ENCODE data around the gene PRKCH. TPM values are rescaled to one million over a fixed set of nuclear protein-coding genes. Genes with fewer than 3 reads are reported as not detected.

PRKCH gene
- polyA plus RNA-seq, 2 of the 4 experiments (the other 2 are of a cell fraction) = 10.0 to 10.2 TPM

DNA sequence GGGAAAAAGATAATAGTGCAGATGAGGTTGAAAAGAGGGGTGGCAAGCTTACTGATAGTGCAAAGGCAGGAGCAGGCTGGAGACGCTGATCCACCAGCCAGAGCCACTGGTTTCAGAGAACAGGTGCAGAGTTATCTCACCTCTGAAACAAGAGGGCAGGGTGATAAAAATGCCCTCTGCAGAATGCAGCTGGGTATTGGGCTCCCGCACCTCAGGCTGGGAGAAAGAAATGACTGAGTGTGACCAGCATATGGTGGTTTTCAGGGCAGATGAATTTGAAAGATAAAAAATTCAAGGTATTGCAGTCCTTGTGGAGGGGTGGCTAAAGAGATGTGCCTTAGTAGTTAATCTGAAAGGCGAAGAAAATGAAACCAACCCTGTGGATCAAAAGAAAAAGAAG lies 37.4 kb upstream of the PRKCH start:
- ATAC-seq = no peak
- H3K27ac ChIP-seq = no peak overlapping the region
- peaks cover 20% of the 10 kb centered on the region for H3K4me1 ChIP-seq
- DNase-seq (ENCODE audit: low read depth in 1 of 2, low spot score in 1 of 2) = no peak
- ChIA-PET POLR2A (no interaction called here), CTCF (interaction anchor here (0.5 to 9.7 kb wide), 5 partner anchors 9 to 953 kb away, joined by 3 to 97 read pairs (median 3); no protein-coding TSS in a partner anchor)
- H3K4me2 ChIP-seq = no peak overlapping the region
- 90% methylated on average over 3 of the region's 3 CpGs for WGBS (ENCODE audit: missing lambda C conversion rate)
- no peak for FAIRE-seq
- TF ChIP-seq, protein P1, sequence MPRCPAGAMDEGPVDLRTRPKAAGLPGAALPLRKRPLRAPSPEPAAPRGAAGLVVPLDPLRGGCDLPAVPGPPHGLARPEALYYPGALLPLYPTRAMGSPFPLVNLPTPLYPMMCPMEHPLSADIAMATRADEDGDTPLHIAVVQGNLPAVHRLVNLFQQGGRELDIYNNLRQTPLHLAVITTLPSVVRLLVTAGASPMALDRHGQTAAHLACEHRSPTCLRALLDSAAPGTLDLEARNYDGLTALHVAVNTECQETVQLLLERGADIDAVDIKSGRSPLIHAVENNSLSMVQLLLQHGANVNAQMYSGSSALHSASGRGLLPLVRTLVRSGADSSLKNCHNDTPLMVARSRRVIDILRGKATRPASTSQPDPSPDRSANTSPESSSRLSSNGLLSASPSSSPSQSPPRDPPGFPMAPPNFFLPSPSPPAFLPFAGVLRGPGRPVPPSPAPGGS (IDR thresholded peaks at IDR 0.05) = no peak
- TF ChIP-seq HOXB13 (CRISPR knock-in tag; IDR thresholded peaks at IDR 0.05; ENCODE audit: low read depth) = no peak
- TF ChIP-seq BHLHE40 (IDR thresholded peaks at IDR 0.05; ENCODE audit: low read depth, low read length) = no peak
- TF ChIP-seq ZC3H11A (IDR thresholded peaks at IDR 0.05) = no peak
- TF ChIP-seq HDAC2 (IDR thresholded peaks at IDR 0.05) = no peak
- TF ChIP-seq TP53 (CRISPR knock-in tag; IDR thresholded peaks at IDR 0.05) = no peak
- TF ChIP-seq, protein P2, sequence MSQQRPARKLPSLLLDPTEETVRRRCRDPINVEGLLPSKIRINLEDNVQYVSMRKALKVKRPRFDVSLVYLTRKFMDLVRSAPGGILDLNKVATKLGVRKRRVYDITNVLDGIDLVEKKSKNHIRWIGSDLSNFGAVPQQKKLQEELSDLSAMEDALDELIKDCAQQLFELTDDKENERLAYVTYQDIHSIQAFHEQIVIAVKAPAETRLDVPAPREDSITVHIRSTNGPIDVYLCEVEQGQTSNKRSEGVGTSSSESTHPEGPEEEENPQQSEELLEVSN (IDR thresholded peaks at IDR 0.05; ENCODE audit: borderline replicate concordance, low read depth) = no peak
- TF ChIP-seq ZFP36 (IDR thresholded peaks at IDR 0.05; ENCODE audit: borderline replicate concordance, partially characterized antibody) = no peak
- TF ChIP-seq NPAS2 (CRISPR knock-in tag; IDR thresholded peaks at IDR 0.05; ENCODE audit: borderline replicate concordance) = no peak
- TF ChIP-seq PHF8 (IDR thresholded peaks at IDR 0.05; ENCODE audit: borderline replicate concordance, low read depth) = no peak
- no peak for TF ChIP-seq RNF2 (IDR thresholded peaks at IDR 0.05; ENCODE audit: borderline replicate concordance, low read depth)
- no peak for TF ChIP-seq CHD2 (IDR thresholded peaks at IDR 0.05; ENCODE audit: low read length, partially characterized antibody)
- TF ChIP-seq MAZ (IDR thresholded peaks at IDR 0.05; ENCODE audit: borderline replicate concordance, low read depth, low read length) = no peak
- TF ChIP-seq HOXA7 (CRISPR knock-in tag; IDR thresholded peaks at IDR 0.05) = no peak
- no peak for TF ChIP-seq RARB (CRISPR knock-in tag; IDR thresholded peaks at IDR 0.05)
- no peak for TF ChIP-seq RFX5 (IDR thresholded peaks at IDR 0.05)
- TF ChIP-seq, protein P3, sequence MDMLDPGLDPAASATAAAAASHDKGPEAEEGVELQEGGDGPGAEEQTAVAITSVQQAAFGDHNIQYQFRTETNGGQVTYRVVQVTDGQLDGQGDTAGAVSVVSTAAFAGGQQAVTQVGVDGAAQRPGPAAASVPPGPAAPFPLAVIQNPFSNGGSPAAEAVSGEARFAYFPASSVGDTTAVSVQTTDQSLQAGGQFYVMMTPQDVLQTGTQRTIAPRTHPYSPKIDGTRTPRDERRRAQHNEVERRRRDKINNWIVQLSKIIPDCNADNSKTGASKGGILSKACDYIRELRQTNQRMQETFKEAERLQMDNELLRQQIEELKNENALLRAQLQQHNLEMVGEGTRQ (IDR thresholded peaks at IDR 0.05) = no peak
- TF ChIP-seq RCOR1 (IDR thresholded peaks at IDR 0.05; ENCODE audit: low read depth, low read length) = no peak
- H3K4me3 ChIP-seq = no peak overlapping the region
- H3K9me3 ChIP-seq = no peaks in the 10 kb centered on the region

DNA sequence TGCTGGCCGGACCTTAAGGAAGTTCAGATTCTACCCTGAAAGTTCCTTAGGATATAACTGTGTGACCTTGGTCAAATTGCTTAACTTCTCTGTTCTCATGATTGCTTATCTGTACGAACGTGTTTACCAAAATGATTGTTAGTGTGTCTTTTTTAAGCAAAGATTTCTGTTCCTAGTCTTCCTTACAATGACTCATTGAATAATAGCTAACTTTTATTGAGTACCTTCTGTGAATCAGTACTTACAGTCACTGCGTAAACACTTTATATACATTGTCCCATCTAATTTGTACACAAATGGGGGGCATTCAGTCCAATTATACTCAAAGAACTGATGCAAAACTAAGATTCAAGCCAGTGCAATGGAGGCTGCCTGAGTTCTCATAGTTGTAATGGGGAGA lies 36.0 kb upstream of the PRKCH start:
- Histone ChIP-seq H3K4me3 (no peak overlapping the region), H3K9me3 (no peaks in the 10 kb centered on the region), H3K27ac (peak overlapping the region; percentile 26 to 56; a peak in 3 of 6 replicates), H3K4me2 (peak overlapping the region; percentile 66), H3K4me1 (peaks cover 20% of the 10 kb centered on the region)
- DNase-seq (ENCODE audit: low read depth in 1 of 2, low spot score in 1 of 2) = peak; percentile 18 to 25
- CTCF ChIA-PET = interaction anchor here (0.7 to 9.7 kb wide), 15 partner anchors 8 to 841 kb away, joined by 3 to 97 read pairs (median 4); partner anchors contain the start of gene PRKCH
- POLR2A ChIA-PET = no interaction called here
- FAIRE-seq = peak; percentile 46
- TF ChIP-seq FOSL2 (IDR thresholded peaks at IDR 0.05) = no peak
- peak; percentile 76 for TF ChIP-seq FOSL2 (CRISPR knock-in tag; IDR thresholded peaks at IDR 0.05)
- TF ChIP-seq GATA3 (IDR thresholded peaks at IDR 0.05; ENCODE audit: borderline replicate concordance) = peak; percentile 45; the same call in 1 of the 2 replicates
- TF ChIP-seq, protein P4, sequence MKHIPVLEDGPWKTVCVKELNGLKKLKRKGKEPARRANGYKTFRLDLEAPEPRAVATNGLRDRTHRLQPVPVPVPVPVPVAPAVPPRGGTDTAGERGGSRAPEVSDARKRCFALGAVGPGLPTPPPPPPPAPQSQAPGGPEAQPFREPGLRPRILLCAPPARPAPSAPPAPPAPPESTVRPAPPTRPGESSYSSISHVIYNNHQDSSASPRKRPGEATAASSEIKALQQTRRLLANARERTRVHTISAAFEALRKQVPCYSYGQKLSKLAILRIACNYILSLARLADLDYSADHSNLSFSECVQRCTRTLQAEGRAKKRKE (CRISPR knock-in tag; IDR thresholded peaks at IDR 0.05; ENCODE audit: low read depth) = no peak
- TF ChIP-seq, protein P3 (IDR thresholded peaks at IDR 0.05) = no peak
- TF ChIP-seq RARB (CRISPR knock-in tag; IDR thresholded peaks at IDR 0.05) = no peak
- peak in 1 of 2 experiments; percentile 35; a peak in 1 of 4 replicates for TF ChIP-seq CEBPB (IDR thresholded peaks at IDR 0.05)
- TF ChIP-seq POLR2AphosphoS2 (conservative IDR thresholded peaks at IDR 0.05; ENCODE audit: low read length) = no peak
- TF ChIP-seq TFCP2L1 (CRISPR knock-in tag; IDR thresholded peaks at IDR 0.05) = no peak
- peak; percentile 55 for TF ChIP-seq ZFP36 (IDR thresholded peaks at IDR 0.05; ENCODE audit: borderline replicate concordance, partially characterized antibody)
- TF ChIP-seq JUNB (IDR thresholded peaks at IDR 0.05) = peak; percentile 46
- TF ChIP-seq, protein P5, sequence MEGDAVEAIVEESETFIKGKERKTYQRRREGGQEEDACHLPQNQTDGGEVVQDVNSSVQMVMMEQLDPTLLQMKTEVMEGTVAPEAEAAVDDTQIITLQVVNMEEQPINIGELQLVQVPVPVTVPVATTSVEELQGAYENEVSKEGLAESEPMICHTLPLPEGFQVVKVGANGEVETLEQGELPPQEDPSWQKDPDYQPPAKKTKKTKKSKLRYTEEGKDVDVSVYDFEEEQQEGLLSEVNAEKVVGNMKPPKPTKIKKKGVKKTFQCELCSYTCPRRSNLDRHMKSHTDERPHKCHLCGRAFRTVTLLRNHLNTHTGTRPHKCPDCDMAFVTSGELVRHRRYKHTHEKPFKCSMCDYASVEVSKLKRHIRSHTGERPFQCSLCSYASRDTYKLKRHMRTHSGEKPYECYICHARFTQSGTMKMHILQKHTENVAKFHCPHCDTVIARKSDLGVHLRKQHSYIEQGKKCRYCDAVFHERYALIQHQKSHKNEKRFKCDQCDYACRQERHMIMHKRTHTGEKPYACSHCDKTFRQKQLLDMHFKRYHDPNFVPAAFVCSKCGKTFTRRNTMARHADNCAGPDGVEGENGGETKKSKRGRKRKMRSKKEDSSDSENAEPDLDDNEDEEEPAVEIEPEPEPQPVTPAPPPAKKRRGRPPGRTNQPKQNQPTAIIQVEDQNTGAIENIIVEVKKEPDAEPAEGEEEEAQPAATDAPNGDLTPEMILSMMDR (IDR thresholded peaks at IDR 0.05) = no peak
- 13% methylated on average over 4 of the region's 4 CpGs for WGBS (ENCODE audit: missing lambda C conversion rate)
- no peak; a peak in 1 of 6 replicates for ATAC-seq

Data from A549 (cell line).